HG03095 (cell line): Measurements from ENCODE around the gene NUDT8.
"Not testable (repeated sequence)": the region's sequence is repeated elsewhere in the genome, so short reads cannot be mapped to it uniquely, and the experiment has no call there.

Experiments
- ATAC-seq: cut with Tn5 transposase; IDR thresholded peaks from one replicate; pipeline ENCODE4 v1.9.1; 2021; ENCODE audit warnings: moderate library complexity; ENCODE audit not compliant: unreplicated experiment

NUDT8 gene

GRCh38 chr11:67613960-67614715 is 15.6 kb downstream of the NUDT8 start:
- peak; percentile 79 for ATAC-seq

- no peak for ATAC-seq
These were observed 16.3 kb downstream of the NUDT8 start for GRCh38 chr11:67613313-67613959.

DNA sequence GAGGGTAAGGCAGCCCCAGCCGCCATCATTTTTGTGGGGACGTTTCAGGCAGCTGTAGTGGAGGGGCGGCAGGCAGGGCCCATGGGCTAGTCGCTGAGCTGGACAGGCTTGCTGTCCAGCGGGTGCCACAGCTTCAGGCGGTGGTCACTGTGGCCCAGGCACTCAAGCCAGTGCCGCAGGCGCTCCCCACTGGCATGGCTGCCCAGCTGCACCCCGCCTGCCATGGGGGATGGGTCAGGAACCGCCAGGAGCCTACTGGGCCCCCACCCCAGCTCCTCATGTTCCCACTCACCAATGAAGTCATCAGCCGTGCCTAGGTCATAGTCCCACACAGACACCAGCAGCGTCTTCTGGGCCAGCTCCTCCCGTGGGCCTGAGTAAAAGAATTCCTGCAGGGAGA is 17.0 kb downstream of the NUDT8 start:
- ATAC-seq, result no peak

- ATAC-seq, result no peak
These were observed 17.8 kb downstream of the NUDT8 start for GRCh38 chr11:67611704-67612587.

DNA sequence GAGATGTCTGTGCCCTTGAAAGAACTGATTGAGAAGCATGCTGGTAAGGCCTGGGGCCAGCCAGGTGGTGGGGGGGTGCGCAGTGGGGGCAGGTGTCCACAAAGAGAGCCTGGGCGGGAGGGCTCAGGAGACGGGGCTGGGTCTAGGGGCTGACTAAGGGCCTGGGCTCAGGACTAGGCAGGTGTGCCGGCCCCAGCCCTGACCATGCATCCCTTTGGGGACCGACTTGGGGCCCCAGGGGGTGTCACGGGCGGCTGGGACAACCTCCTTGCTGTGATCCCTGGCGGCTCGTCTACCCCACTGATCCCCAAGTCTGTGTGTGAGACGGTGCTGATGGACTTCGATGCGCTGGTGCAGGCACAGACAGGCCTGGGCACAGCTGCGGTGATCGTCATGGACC is 18.6 kb downstream of the NUDT8 start:
- ATAC-seq, result no peak

DNA sequence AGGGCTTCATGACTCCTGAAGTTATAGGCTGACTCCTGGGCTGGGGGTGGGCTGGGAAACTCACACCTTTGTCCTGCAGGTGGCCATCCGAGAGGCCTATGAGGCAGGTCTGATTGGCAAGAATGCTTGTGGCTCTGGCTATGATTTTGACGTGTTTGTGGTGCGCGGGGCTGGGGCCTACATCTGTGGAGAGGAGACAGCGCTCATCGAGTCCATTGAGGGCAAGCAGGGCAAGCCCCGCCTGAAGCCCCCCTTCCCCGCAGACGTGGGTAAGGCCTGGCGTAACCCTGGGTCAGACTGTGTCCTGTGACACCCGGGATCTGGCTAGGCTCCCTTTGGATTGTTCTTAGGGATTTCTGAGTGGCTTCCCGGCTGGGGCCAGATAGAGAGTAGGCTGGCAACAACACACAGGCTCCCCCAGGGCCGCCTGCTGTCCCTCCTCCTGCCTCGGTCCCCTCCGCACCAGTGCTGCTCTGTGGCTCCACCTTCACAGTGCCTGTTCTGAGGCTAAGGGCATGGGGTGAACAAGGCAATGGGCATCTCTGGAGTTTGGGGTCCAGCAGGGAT is 19.4 kb downstream of the NUDT8 start:
- no peak for ATAC-seq

GRCh38 chr11:67609316-67609715 is 20.4 kb downstream of the NUDT8 start:
- ATAC-seq, result no peak

- no peak for ATAC-seq
These were observed 21.3 kb downstream of the NUDT8 start for GRCh38 chr11:67608486-67608885.

GRCh38 chr11:67607507-67607906 is 22.2 kb downstream of the NUDT8 start:
- ATAC-seq, result no peak

DNA sequence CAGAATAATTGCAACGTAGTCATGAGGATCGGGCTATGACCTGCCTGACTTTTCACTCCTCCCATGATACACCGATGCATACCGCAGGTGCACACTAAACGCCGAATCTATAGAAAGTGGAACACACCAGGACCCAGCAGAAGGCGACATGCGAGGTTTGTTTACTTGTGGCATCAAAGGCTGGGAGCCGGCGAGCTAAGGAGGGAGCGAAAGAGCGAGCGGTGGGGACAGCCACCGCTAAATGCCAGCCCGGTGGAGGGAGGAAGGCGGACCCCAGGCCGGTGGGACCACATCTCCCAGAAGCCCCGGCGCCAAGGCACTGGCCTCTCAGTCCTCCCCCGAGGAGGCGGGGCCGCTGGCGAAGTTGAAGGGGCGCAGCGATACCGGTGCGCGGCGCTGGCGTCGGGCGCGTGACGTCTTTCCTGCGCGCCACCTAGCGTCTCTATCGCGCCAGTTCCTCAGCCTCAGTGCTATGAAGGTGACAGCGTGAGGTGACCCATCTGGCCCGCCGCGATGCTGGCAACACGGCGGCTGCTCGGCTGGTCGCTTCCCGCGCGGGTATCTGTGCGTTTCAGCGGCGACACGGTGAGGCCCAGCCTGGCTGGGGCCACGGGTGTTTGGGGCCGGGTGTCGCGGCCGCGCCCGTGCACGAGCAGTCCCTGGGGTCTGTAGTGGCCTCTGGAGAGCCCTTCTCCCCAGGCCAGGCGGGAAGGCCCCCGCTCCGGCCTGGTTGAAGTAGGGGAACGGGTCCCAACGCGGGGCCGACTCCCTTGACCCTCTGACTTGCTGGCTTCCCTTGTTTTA is 23.0 kb downstream of the NUDT8 start, which contains the start of gene NDUFV1:
NDUFV1 (plus strand) TSS at position 445 of the 804 bp plus-strand sequence; CDS start at position 514, 69 bp downstream.
- ATAC-seq, result peak; percentile 92

DNA sequence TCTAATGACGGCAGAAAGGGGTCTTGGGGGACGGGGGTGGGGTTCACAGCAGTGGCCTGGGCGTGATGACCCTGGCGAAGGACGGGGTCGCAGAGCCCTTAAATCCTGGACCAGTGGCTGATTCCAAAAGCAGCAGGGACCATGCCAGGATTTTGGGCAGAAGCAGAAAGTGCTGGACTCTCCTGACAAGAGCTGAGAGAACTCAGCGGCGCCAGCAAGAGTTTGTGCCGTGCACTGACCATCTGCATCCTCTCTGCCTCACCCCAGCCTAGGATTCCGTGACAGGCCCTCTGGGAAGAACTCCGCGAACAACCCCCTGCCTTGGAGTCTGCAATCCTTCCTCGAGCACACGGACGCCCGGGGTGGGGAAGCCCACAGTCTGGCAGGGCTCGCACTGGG is 23.6 kb downstream of the NUDT8 start:
- no peak for ATAC-seq

GRCh38 chr11:67605231-67606011 is 24.3 kb downstream of the NUDT8 start:
- no peak for ATAC-seq

DNA sequence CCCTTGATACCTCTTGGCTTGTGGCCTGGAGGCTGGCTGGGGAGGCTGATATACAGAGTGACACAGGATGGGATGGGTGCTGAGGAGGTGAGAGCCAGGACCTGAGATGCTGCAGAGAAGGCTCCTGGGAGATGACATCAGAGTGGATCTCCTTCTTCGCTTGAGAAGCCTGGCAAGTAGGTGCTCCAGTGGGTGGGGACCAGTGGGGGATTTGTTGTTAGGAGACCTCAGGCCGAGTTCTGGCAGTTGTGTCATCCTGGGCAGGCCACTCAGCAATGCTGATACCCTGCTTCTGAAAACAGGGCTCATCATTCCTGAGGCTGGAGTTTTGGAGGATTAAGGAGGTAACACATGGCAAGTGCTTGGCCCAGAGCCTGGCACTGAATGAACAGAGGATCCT is 24.9 kb downstream of the NUDT8 start:
- no peak for ATAC-seq

GRCh38 chr11:67604119-67604518 is 25.6 kb downstream of the NUDT8 start:
- not testable (repeated sequence) for ATAC-seq

- ATAC-seq, result no peak
These were observed 28.6 kb downstream of the NUDT8 start for GRCh38 chr11:67601098-67601497.

- peak; percentile 76 for ATAC-seq
These were observed 29.3 kb downstream of the NUDT8 start for GRCh38 chr11:67600324-67601029.

GRCh38 chr11:67599149-67599548 is 30.6 kb downstream of the NUDT8 start:
- ATAC-seq, result no peak

GRCh38 chr11:67597963-67598362 is 31.8 kb downstream of the NUDT8 start:
- not testable (repeated sequence) for ATAC-seq

DNA sequence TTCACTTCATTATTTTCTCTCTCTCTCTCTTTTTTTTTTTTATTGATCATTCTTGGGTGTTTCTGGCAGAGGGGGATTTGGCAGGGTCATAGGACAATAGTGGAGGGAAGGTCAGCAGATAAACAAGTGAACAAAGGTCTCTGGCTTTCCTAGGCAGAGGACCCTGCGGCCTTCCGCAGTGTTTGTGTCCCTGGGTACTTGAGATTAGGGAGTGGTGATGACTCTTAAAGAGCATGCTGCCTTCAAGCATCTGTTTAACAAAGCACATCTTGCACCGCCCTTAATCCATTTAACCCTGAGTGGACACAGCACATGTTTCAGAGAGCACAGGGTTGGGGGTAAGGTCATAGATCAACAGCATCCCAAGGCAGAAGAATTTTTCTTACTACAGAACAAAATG is 32.3 kb downstream of the NUDT8 start:
- not testable (repeated sequence) for ATAC-seq
